Stimulated activated CD8-positive, alpha-beta memory T cell treated with anti-CD3 and anti-CD28 coated beads, Interleukin-12 subunit alpha, Interleukin-12 subunit beta, amount 100 ng/mL, for 24 hours (primary cell): Measurements from ENCODE around the gene PPP1R8.
A peak's percentile ranks its signal among the peaks of the same experiment; 100 is the strongest.

Source experiments
- DNase-seq: peaks from one replicate; pipeline ENCODE4 v3.0.0-alpha.2; 2020; ENCODE audit errors: extremely low read depth

Gene PPP1R8

DNA sequence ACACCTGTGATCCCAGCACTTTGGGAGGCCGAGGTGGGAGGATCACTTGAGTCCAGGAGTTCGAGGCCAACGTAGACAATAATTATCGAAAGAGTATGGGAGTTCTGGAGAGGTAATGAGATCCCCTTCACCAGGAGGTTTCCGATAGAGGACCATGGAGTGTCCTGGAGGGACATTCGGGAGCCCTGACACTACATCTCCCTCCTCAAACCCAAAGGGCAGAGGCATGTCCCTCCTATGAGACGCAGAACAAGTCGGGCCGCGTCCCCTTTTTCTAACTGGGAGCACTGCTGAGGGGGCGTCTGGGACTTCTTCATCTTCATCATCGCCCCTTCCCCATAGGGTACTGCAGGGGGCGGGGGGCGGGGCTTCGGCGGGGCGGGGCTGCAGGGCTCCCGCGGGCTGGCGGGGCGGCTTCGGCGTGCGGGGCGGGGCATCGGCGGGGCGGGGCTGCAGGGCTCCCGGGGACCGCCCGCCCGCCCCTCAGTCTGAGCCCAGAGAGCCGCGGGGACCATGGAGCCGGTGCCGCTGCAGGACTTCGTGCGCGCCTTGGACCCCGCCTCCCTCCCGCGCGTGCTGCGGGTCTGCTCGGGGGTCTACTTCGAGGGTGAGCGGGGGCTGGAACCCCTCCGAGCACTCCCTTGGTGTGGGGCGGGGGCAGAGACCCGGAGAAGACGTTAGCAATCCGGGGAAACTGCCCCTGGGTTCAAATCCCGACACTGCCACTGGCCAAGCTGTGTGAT lies 41.6 kb downstream of the PPP1R8 start, which contains the start of gene THEMIS2:
THEMIS2 (plus strand) TSS at position 486 of the 743 bp plus-strand sequence; CDS start at position 514, 28 bp downstream.
- DNase-seq: peak; percentile 56

DNA sequence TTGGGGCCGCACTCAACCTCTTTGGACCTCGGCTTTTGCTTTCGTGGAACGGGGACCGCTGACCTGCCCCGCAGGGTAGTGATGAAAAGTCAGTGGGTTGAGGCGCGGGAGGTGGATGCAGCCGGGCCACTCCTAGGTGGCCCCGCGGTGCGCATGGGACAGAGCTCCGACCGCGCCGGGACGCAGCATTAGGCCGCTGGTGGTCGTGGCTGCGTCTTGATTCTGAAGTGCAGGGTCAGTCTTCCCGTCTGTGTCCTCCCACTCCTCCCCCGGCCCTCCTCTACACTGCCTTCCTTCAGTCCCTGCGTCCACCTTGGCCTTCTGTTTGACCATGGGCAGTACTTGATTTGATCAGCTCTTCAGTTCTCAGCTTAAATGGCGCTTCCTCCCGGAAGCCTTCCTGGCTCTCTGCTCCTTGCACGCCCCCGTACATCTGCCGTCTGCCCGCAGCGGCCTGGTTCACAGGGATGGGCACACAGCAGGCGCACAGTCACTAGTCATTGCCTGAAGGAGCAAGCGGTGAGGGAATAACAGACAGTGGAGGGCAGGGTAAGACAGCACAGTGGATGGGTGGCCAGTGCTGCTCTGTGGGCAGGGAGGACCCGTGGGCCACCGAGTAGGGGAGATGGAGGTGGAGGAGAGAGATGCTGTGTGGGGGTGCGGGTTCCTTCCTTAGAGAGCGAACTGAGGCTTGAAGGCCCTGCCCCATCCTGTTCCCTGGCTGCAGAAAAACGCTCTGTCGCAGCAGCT lies 42.4 kb downstream of the PPP1R8 start:
- DNase-seq: no peak

DNA sequence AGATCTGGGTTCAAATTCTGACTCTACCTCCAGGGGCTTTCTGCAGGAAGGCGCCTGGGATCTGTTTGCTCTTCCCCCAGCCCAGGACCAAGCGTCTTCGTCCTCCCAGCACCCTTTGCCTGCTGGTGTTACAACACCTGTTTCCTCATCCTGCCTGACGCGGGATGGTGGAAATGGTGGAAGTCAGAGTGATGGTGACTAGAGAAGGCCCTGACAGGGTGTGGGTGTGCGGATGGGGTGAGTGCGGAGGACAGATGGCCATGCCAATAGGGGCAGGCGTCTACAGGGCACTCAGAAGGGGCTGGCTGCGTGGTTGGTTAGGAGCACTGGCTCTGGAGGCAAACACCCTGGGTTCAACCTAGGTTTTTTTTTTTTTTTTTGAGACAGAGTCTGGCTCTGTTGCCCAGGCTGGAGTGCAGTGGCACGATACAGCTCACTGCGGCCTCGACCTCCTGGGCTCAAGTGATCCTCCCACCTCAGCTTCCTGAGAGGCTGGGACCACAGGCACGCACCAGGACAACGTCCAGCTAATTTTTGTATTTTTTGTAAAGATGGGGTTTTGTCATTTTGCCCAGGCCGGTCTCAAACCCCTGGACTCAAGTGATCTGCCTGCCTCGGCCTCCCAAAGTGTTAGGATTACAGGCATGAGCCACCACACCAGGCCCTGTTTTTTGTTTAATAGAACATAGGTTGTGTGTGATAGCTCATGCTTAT lies 43.2 kb downstream of the PPP1R8 start:
- no peak for DNase-seq

DNA sequence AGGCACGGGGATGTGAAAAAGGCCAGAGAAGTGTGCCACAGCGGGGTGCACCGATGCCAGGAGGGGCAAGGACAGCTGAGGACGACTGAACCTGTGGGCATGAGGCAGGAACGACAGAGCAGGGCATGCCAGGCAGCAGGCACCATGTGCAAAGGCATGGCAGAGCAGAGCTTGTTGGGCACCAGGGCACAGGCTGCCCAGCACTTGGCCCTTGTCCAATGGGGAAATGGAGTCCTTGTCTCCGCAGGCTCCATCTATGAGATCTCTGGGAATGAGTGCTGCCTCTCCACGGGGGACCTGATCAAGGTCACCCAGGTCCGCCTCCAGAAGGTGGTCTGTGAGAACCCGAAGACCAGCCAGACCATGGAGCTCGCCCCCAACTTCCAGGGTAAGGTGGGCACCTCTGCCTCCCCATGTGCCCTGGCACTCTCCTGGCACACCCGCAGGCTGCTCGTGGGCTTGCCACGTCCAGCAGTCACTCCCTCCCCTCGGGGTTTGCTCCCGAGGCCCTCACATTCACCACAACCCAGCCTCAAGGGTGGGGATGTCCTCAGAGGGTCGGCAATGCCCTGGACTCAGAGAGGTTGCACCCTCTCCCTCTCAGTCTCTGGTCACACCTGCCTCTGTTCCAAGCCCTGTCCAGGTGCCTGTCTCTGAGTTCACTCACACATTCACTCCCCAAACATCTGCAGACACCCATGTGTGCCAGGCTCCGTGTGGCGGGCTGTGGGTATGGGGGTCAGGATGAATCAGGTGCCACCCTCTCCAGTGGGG lies 45.9 kb downstream of the PPP1R8 start:
- DNase-seq: no peak

DNA sequence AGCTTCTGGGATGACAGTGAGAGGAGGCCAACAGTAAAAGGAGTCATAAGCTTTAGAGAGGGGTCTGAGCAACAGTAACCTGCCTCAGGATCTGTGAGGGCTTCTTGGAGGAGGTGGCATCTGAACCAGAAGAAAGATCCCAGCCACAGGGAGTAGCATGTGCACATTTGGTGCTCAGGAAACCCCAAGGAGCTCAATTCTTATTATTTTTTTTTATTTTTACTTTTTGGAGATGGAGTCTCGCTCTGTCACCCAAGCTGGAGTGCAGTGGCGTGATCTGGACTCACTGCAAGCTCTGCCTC lies 46.5 kb downstream of the PPP1R8 start:
- no peak for DNase-seq

DNA sequence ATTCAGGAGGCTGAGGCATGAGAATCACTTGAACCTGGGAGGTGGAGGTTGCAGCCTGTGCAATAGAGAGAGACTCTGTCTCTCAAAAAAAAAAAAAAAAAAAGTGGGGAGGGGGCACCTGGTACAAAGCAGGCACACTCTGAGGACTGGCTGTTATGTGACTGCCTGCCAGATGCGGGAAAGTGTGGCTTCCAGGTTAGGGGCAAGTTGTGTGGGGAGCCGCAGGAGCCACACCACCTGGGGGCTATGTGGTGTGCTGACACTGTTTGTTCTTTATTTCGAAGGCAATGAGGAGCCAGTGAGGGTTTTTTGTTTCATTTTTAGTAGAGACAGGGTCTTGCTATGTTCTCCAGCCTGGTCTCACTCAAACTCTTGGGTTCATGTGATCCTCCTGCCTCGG lies 47.5 kb downstream of the PPP1R8 start:
- no peak for DNase-seq

DNA sequence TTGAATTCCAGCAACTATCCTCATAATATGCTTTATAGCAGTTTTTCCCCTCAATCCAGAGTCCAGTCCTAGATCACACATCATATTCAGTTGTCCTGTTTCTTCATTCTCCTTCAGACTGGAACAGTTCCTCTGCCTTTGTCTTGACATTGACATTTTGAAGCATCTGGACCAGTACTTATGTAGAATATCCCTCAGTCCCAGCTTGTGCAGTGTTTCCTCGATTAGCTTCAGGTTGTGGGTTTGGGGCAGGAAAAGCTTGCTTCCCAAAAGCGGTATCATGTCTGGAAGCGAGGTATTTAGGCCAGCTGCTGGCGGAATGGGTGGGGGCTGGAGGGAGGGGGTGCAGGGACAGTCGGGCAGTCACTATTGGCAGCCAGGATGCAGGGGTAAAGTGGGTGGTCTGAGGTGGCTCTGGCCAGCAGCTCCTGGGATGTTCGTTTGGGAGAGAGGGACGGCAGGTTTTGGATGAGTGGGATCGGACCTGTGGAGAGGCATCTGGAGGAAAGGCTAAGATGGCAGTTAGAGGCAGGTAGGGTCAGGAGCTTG lies 48.3 kb downstream of the PPP1R8 start:
- DNase-seq: no peak

DNA sequence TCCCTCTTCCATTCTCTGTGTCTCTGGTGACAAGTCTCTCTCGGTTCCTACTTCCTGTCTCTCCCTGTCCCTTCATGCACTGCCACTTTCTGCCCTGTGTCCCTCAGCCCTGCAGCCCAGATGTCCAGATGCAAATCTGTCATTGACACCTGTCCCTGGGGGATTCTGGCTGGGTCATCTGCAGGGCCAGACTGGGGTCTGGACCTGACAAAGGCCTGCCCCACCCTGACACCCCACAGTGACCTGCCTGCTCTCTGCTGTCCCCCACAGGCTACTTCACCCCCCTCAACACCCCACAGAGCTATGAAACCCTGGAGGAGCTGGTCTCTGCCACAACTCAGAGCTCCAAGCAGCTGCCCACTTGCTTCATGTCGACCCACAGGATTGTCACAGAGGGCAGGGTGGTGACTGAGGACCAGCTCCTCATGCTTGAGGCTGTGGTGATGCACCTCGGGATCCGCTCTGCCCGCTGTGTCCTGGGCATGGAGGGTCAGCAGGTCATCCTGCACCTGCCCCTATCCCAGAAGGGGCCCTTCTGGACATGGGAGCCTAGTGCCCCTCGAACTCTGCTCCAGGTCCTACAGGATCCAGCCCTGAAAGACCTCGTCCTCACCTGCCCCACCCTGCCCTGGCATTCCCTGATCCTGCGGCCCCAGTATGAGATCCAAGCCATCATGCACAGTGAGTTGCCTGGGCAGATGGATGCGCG lies 48.9 kb downstream of the PPP1R8 start:
- no peak for DNase-seq

DNA sequence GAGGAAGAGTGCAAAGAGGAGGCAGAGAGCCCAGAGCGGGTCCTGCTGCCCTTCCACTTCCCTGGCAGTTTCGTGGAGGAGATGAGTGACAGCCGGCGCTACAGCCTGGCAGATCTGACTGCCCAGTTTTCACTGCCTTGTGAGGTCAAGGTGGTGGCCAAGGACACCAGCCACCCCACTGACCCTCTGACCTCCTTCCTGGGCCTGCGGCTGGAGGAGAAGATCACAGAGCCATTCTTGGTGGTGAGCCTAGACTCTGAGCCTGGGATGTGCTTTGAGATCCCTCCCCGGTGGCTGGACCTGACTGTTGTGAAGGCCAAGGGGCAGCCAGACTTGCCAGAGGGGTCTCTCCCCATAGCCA lies 51.9 kb downstream of the PPP1R8 start:
- no peak for DNase-seq

DNA sequence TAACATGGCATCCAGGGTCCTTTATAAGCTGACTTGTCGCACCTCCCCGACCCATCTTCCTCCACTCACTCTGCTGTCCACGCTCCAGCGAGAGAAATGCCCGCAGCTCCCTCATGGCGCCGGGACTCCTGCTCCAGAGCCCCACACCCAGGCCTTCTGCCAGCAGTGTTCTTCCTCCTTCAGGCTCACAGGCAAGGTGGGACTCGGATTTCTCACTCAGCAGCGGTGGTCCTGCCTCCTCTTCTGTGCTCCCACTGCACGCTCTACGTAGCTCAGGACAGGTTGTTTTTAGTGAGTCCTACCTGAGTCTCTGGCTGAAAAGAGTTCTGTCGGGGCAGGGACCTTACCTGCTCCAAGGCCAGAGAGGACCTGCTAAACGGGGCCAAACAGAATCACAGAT lies 53.0 kb downstream of the PPP1R8 start:
- DNase-seq: no peak

DNA sequence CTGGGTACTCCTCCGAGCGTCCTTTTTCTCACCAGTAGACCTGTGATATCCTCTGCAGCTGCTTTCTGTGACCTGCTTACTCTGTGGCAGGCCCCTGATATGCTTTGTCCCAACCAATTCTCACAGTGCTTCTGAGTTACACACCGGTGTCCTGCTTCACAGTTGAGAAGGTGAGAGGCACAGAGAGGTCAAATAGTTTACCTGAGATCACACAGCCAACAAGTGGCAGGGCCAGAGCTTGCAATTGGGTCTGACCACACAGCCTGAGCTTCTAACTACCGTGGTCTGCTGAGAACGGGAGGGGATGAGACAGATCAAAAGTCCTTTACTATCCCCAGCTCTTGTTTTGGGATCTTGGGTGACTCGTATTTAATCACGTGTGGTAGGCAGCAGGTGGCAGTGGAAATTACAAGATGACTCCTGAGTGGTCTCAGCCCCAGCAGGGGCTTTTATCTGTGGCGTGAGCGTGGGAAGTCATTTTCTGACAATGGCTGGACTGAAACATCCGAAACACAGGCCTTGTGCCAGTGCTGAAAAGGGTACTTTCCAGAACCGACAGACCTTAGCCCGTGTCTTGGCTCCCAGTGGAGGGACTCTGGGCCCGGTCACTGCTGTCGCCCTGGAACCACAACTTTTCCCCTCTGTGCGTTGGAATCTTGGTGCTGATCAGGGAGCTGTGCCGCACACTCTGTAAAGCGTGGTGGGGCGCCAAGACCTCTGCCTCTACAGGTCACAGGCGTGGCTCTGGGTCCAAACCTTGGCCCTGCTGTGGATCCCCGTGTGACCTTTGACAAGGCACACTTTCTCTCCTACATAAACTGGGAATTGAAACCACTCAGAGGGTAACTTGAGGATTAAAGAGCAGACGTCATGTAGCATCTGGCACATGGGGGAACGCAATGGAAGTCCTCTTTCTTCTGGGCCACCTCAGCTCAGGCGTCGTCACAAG lies 53.7 kb downstream of the PPP1R8 start:
- DNase-seq: no peak

DNA sequence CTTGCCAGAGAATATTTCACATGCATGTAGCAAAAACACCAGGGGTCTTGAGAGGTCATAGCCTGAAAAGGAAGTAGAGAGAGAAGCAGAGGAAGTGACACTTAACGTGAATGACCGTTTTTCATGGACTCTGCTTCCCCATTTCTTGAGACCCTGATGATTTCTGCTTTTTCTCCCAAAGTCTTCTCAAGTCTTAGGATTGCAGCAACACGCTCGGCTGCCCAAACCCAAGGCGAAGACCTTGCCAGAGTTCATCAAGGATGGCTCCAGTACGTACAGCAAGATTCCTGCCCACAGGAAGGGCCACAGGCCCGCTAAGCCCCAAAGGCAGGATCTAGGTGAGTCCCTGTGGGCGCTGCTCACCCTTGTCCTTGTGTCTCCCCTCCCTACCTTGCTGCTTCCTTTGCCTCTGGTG lies 54.5 kb downstream of the PPP1R8 start:
- no peak for DNase-seq

DNA sequence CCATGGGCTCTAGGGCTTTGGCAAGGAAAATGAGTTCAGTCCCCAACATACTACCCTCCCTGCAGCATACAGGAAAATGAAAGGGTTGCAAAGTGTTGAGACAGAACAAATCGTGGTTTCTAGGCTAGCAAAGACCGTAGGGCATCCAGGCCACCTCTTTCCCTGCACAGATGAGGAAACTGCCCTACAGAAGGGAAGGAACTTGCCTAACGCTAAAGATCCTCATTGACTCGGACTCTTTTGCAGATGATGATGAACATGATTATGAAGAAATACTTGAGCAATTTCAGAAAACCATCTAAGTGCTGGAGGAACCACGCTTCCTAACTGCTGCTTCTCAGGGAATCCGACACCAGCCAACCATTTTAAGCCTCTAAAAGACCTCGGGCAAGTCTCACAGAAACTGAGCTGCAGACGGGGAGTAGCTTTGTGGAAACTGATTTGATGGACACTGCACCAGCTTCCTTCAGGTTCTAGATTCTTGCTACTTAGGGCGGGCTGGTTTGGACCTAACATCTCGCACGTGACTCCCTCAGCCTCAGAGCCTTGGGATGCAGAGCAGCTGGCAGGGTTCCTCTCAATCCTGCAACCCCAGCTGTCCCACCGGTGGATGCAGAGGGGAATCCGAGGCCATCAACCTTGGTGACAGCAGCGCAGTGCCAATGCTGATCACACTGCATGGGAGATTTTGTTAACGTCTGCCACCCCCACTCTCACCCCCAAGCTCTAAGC lies 55.2 kb downstream of the PPP1R8 start:
- no peak for DNase-seq

DNA sequence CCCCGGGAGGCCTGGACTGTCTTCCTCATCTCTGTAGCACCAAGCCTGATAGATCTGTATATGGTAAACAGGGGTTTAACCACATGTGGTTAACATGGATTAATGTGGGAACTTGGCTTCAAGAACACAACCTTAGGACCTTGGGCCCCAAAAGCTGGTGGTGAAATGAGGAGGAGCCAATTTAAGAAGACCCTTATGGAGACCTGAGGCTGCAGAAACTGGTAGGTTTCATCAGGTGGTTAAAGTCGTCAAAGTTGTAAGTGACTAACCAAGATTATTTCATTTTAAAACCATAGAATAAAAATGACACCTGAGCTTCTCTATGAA lies 55.7 kb downstream of the PPP1R8 start:
- no peak for DNase-seq

DNA sequence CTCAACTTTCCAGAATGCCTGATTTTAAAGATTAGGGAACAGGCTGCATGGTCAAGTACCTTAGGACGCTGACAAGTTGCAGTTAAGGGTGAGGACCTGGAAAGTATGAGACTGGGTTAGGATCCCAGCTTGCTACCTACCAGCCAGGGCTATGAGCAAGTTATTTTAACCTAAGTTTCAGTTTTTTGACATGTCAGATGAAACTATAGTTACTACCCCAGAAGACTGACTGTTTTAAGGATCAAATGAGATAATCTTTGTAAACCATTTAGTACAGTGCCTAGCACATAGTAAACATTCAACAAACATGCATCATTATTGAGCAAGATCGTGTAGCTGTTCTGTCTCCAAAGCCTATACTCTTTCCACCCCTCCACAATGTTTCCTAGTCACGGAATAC lies 56.2 kb downstream of the PPP1R8 start:
- DNase-seq: no peak

DNA sequence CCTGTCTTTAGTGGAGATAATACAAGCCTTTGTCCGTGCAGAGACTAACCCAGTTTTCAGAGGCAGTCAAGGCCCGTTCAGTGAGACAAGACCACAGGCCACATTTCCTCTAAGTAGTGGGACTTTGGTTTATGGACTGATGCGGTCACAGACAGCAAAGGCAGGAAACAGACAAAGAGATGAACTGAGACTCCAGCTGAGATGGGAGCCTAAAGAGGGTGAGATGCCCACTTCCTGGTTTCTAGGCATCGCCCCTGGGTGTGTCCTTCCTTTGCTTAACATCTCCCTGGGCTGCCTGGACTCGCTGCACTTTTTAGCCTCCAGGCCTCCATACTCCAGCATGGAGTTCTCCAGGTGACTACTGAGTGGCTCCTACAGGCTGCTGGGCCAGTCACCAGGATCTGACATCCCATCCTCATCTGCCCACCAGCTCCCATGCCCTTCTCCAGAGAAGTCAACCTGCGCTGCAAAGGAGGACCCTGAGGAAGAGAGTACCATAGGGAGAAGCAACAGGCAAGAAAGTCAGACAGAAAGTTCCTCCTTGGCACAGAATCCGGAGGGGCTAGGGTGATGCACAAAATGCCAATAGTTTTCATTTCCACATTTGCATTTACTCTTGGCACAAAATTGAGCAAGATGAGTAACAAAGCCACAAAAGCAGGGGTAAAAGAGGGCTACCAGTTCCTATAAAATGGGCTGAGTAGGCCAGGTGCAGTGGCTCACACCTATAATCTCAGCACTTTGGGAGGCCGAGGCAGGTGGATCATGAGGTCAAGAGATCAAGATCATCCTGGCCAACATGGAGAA lies 56.8 kb downstream of the PPP1R8 start:
- DNase-seq: no peak

DNA sequence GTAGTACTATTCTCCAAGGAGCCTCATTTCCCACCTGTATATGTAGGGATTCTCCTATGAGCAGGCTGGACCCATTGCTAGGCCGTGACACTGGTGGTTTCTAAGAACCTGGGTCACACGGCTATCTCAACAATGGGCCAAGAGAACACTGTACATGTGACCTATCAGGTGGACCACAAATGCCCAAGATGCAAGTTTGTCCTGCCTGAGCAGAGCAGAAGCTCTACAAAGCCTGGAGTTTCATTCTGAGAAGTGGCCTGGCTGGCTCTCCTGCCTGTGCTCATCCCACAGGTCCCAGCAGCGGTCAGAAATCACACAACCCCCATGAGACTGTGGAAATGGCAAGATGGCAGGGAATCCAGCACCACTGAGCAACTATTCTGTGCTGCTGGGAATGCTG lies 58.9 kb downstream of the PPP1R8 start:
- no peak for DNase-seq

DNA sequence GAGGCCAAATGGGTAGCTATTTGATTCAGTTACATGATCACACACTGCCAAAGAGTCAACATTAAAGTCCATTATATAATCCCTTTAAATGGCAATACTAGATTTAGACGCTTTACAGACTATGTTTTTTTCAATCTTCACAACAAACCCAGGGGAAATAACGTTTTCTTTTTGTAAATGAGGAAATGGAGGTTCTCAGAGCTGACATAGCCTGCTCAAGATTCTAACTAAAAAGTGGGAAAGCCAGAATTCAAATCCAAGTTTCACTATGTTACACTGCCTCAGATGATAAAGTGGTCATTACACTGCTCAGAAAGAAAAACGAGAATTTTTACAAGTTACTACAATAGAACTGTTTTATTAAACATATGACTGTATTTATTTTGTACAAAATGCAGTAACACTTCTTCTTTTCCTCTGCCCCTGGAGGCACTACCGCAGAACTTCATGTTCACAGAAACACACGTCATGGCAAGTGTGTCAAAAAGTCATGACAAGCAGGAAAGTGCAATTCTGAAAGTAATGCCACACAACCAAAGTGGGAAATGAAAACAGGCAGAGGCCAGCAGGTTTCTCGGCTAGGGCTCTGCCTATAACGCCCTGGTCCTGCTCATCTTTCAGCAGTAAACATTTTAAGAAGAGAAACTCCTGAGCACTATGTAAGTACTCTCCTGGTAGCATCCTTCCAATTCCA lies 60.8 kb downstream of the PPP1R8 start:
- DNase-seq: no peak
